AG09319 (cell line): ENCODE measurements around the gene CFAP97D2.
"Not testable (repeated sequence)": the region's sequence is repeated elsewhere in the genome, so short reads cannot be mapped to it uniquely, and the experiment has no call there.

Experiments
- DNase-seq: peaks from one replicate; pipeline ENCODE4 v3.0.0-alpha.2; 2010; ENCODE audit warnings: low read depth; ENCODE audit errors: extremely low read depth
- TF ChIP-seq, protein P1 (sequence below): IDR thresholded peaks from 2 replicates; pipeline ENCODE4 v1.5.1; 2011; ENCODE audit warnings: low read depth, mild to moderate bottlenecking, inconsistent platforms, low read length, moderate library complexity

CFAP97D2 gene

DNA sequence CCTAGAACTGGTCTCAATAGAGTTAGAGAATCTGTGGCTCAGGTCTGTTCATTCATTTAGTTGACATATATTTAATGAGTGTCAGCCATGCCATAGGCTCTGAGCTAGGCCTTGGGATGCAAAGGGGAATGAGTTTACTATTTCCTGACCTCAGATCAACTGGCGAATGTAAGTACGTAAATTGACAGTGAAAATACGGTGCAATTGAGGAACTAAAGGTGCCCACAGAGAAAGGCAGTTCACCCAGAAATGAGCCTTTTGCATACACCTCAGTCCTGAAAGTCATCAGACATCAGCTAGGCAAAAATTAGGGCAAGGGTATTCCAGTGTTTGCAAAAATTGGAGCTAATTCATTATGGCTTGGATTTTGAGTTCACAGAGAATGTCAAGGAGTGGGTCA is 81.8 kb downstream of the CFAP97D2 start:
- TF ChIP-seq, protein P1, sequence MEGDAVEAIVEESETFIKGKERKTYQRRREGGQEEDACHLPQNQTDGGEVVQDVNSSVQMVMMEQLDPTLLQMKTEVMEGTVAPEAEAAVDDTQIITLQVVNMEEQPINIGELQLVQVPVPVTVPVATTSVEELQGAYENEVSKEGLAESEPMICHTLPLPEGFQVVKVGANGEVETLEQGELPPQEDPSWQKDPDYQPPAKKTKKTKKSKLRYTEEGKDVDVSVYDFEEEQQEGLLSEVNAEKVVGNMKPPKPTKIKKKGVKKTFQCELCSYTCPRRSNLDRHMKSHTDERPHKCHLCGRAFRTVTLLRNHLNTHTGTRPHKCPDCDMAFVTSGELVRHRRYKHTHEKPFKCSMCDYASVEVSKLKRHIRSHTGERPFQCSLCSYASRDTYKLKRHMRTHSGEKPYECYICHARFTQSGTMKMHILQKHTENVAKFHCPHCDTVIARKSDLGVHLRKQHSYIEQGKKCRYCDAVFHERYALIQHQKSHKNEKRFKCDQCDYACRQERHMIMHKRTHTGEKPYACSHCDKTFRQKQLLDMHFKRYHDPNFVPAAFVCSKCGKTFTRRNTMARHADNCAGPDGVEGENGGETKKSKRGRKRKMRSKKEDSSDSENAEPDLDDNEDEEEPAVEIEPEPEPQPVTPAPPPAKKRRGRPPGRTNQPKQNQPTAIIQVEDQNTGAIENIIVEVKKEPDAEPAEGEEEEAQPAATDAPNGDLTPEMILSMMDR = no peak
- no peak for DNase-seq

DNA sequence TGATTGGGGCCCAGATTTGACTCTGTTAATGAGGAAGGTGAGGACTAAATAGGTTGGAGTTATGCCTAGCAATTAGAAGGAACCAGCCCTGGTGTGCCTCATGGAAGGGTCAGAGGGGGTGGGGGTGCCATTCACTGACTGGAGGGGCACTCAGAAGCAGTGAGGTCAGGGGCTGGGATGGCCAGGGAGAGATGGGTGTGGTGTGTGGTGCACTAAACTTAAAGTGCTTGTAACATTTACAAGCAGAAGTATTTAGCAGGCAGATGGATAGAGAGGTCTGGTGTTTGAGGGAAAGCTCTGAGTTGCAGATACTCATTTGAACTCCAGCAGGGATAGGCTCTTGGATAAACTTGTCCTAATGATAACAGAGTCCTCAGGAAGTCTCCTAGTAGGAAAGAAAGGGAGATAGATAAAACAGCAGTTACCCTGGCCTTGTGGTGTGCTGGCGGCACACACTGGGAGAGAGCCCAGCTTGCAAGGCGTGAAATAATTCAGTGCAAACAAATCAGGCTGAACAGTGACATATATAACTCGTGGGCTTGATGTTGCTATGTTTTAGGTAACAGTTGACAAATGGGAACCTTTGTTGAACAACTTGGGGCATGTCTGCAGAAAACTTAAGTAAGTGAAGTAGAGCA is 82.4 kb downstream of the CFAP97D2 start:
- no peak for DNase-seq

DNA sequence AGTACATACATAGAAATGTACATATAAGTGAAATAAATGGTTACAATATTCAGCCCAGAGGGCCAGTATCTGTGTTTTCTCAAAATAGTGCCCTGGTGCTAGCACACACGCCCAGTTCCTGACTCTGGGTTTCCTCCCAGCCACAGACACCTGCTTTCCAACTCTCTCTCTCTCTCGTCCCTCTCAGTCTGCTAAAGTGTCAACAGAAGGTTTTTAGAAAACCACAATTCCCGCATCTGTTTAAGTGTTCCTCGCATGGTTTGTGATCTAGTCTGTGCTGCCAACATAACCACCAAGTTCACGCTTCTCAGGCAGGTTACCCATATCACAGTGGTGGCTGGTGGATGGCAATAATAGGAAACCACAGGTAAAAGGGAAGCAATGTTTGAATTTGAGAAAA is 84.5 kb downstream of the CFAP97D2 start:
- TF ChIP-seq, protein P1 = no peak
- no peak for DNase-seq

More for the DNA sequence above, 82.4 kb downstream of the CFAP97D2 start:
- TF ChIP-seq, protein P1 = no peak

DNA sequence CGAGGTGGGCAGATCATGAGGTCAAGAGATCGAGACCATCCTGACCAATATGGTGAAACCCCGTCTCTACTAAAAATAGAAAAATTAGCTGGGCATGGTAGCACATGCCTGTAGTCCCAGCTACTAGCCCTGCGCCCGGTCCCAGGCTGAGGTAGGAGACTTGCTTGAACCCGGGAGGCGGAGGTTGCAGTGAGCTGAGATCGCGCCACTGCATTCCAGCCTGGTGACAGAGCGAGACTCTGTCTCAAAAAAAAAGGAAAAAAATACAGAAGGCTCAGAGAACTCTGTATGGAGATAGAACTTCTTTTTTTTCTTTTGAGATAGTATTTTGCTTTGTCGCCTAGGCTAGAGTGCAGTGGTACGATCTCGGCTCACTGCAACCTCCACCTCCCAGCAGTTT is 85.3 kb downstream of the CFAP97D2 start:
- not testable (repeated sequence) for DNase-seq

DNA sequence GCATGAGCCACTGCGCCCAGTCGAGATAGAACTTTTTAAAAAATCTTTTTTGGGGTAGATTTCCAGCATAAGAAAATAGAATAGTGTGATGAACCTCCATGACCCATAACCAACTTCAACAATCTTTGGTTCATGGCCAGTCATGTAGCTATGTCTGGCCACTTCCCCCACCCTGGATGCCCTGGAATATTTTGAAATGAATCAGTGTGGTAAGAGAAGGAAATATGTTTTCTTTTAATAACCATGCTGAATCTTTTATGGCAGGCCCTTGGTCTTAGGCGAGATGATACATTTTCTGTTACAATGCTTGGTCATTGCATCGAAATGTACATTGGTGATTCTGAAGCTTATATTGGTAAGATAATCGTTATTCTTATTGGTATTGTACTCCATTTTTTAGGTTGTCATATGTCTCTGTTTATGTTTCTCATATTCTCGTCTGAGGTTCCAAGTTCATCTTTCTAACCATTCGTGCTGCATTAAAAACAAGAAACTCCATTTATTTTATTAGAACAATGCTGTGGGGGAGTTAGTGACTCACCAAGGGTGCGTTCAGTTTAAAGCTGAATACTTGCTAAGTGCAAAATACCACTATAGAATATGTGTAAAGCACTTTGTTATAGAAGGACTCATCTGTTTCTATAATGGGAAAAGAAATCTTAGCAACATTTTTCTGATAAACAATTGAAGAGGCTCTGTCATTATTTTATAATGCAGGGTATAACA is 86.0 kb downstream of the CFAP97D2 start:
- TF ChIP-seq, protein P1 = no peak
- peak; percentile 30 for DNase-seq

DNA sequence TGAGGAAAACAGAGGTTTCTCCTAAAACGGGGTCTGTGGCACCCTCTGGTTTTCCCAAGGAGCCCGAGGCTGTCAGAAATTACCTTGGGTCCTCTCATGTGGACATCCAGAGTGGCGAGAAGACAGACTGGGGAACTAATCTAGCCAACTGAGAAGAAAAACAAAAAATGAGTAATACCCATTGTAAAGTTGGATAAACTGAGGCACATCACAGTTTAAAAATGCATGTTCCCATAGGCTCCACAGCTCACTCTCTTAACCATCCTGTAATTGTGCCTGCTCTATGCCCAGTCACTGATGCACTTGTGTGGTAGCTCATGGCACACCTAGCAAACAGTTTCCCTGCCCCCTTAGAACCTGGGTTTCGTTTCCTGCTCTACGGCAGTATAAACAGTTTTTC is 87.2 kb downstream of the CFAP97D2 start:
- TF ChIP-seq, protein P1 = no peak
- no peak for DNase-seq

DNA sequence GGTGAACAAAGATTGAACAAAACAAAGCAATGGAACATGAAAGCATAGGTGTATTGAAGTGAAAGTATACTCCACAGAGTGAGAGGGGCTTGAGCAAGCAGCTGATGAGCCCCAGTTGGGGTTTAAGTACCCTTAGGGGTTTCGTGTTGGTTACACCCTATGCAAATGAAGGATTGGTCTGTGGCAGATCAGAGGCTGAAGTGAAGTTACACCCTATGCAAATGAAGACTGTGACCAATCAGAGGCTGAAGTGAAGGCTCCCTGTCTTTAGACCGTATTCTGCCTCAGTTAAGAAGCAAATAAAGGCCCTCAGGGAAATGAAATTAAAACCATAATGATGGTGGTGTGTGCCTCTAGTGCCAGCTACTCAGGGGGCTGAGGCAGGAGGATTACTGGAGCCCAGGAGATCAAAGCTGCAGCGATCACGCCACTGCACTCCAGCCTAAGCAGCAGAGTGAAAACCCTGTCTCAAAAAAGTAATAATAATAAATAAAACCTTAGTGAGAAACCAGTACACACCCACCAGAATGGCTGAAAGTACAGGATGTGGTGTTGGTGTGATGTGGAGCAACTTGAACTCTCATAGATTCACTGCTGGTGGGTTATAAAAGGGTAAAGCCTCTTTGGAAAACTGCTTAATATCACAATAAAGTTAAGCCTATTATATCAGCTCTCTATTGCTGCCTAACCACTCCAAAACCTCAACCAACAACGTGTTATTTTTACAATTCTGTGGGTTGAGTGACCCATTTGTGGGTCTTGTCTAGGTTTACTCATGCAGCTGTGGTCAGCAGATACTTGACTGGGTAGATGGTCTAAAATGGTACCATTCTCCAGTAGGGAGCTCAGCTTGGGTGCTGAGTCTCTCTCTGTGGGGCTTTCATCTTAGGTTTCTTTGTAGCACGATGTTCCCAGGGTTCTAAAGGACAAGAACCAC is 89.6 kb downstream of the CFAP97D2 start:
- DNase-seq = no peak
- TF ChIP-seq, protein P1 = no peak
